Measurements from ENCODE around the gene SPATA31E1.

SPATA31E1 gene

DNA sequence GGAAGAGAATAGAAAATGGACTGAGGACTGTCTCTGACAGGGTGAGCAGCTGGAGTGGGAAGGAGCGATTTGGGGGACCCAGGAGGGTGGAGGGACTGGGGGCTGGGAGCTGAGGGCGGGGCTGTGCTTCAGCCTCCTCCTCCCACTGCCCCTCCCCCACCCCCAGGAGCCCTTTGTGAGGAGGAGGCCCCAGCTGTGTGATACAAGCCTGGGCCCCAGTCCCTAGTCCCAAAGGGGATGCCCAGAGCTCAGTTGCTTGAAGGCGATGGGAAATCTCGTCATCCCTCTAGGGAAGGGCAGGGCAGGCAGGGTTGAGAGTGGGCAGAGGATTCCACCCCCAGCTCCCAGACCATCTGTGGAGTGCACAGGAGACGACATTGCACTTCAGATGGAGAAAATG is at the start of gene SPATA31E1:
Gene SPATA31E1, plus strand, starts transcription at position 251 of the 400 bp plus-strand sequence. Its CDS starts 15 bp downstream, at position 266.
- H3K4me3 ChIP-seq (ENCODE audit: low read depth, low read length), result no peak within 1 kb of the TSS
- no peak for DNase-seq (ENCODE audit: low read depth)
- TF ChIP-seq, protein P1, sequence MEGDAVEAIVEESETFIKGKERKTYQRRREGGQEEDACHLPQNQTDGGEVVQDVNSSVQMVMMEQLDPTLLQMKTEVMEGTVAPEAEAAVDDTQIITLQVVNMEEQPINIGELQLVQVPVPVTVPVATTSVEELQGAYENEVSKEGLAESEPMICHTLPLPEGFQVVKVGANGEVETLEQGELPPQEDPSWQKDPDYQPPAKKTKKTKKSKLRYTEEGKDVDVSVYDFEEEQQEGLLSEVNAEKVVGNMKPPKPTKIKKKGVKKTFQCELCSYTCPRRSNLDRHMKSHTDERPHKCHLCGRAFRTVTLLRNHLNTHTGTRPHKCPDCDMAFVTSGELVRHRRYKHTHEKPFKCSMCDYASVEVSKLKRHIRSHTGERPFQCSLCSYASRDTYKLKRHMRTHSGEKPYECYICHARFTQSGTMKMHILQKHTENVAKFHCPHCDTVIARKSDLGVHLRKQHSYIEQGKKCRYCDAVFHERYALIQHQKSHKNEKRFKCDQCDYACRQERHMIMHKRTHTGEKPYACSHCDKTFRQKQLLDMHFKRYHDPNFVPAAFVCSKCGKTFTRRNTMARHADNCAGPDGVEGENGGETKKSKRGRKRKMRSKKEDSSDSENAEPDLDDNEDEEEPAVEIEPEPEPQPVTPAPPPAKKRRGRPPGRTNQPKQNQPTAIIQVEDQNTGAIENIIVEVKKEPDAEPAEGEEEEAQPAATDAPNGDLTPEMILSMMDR (IDR thresholded peaks at IDR 0.05; ENCODE audit: control insufficient read depth, extremely low read depth, insufficient read depth), result no peak

DNA sequence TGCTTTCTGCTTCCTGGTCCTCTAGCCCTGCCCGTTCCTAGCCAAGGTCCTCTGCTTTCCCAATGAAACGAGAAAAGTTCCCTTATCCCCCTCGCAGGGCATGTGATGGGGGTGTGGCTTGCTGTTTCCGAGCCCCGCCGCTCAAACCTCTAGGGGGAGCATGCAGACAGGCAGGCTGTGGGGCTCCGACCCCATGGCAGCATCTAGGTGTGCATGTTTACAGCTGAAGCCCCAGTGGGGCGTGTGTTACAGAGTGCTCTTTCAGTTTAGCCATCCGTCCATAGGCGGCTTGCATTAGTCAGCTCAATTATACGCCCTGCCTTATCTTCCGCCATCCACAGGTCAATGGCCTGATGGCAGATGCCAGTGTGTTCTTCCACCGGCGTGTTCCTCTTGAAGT is 48.3 kb upstream of the SPATA31E1 start:
- H3K4me3 ChIP-seq (ENCODE audit: low read depth, low read length), result no peak overlapping the region
- TF ChIP-seq, protein P1 (IDR thresholded peaks at IDR 0.05; ENCODE audit: control insufficient read depth, extremely low read depth, insufficient read depth), result 0 out of 2 replicates have a peak, but pooled peaks have one; percentile 1
- no peak for DNase-seq (ENCODE audit: low read depth)

DNA sequence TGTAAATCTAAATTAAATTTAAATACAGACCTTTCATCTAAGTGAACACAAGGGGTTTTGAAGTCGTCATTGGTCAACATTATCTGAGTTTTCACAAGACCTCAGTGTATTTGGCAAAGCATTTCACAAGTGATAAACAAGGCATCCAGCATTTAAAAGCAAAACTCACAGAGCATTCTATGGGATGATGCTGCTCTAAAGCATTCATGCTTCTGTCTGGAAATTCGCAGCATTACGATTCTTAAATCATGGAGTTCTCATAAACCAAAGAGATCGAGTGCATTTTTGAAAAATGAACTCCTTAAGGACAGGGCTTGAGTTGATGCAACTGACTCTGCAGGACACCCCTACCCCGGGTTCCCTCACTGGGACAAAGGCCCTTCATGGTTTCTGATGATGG is 46.1 kb upstream of the SPATA31E1 start:
- no peak for DNase-seq (ENCODE audit: low read depth)
- TF ChIP-seq, protein P1 (IDR thresholded peaks at IDR 0.05; ENCODE audit: control insufficient read depth, extremely low read depth, insufficient read depth), result no peak
- no peak overlapping the region for H3K4me3 ChIP-seq (ENCODE audit: low read depth, low read length)

DNA sequence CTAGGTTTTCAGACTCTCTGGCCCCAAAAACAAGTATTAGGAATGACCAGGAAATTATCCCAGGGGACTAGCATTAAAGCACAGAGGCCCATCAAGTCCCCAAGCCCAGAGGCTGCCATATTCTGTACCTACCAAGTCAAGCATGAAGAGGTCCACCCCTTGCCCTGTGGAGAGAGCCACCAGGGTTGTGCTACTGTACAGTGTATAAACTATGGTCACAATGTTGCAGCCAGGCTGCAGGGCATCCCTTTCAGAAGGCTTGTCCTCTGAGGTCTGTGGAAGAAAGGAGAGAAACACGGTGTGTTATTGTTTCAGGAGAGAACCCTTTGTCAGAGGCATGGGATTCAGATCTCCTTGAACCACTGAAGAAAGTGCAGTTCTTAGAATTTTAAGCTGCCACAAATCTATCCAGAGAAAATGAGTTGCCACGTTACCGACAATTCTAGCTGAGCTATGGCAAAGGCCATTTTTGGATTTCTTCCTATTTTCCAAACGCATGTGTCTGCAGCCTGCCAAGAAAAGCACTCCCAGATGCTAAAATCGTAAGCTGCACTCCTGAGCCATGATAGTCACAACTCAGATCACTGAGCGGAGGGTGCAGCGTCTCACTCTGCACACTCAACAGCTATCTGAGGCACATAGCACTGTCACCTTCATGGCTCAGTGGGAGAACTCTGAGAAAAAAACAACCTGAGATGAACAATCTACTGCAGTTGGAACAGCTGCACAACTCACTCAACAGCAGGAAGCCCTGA is 45.5 kb upstream of the SPATA31E1 start:
- TF ChIP-seq, protein P1 (IDR thresholded peaks at IDR 0.05; ENCODE audit: control insufficient read depth, extremely low read depth, insufficient read depth), result no peak
- H3K4me3 ChIP-seq (ENCODE audit: low read depth, low read length), result no peak overlapping the region
- DNase-seq (ENCODE audit: low read depth), result no peak

DNA sequence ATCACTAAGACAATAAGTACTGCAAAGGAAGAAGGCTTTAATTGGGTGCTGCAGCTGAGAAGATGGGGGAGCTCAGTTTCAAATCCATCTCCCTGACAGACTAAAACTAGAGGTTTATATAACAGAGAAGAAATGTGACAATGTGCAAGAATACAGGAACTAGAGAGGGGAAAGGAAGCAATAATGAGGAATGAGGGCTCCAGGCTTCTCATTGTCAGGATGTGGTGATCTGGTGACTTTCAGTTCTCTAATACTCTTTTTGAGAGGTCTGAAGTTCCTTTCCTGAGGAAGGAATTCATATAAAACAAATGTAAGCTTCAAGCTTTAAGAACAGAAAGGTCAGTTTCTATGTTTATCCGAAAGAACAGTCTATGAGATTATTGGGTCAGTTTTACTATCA is 42.5 kb upstream of the SPATA31E1 start:
- no peak overlapping the region for H3K4me3 ChIP-seq (ENCODE audit: low read depth, low read length)
- no peak for DNase-seq (ENCODE audit: low read depth)
- TF ChIP-seq, protein P1 (IDR thresholded peaks at IDR 0.05; ENCODE audit: control insufficient read depth, extremely low read depth, insufficient read depth), result no peak

DNA sequence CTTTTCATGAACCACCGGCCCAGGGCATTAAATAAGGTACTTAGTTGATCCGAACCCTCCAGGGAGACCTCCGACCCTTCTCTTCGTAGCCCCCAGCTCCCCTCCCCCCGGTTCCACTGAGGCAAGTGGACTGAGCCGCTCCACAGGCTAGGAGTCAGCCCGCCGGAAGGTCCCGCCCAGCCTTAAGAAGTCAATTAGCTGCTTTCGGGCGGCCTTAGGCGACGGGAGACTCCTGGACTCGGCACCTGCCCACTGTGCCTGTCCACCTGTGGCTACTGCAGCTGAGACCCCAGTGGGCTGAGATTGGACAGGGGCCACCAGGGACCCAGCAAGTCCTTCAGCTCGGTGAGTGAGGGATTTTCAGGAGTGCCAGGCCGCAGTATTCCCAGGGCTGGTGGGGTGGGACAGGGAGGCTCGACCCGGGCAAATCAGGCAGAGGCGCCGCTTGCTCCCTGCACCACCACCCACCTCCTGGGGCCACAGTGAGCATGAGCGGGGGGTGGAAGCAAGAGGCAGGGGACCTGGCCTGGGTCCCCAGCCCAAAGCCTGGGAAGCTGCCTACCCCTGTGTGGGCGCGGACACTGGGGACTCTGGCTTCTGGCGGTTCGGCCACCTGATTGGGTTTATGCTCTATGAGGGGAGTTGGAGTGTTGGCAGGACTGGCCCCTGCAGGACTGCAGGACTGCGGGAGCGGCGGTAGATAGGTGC is 39.6 kb upstream of the SPATA31E1 start:
- TF ChIP-seq, protein P1 (IDR thresholded peaks at IDR 0.05; ENCODE audit: control insufficient read depth, extremely low read depth, insufficient read depth), result no peak
- no peak overlapping the region for H3K4me3 ChIP-seq (ENCODE audit: low read depth, low read length)
- DNase-seq (ENCODE audit: low read depth), result no peak
